Right cardiac atrium (tissue), 5 donors: ENCODE measurements around the gene SMTN. TPM values are rescaled to one million over a fixed set of nuclear protein-coding genes. Genes with fewer than 3 reads are reported as not detected.
A peak's percentile ranks its signal among the peaks of the same experiment; 100 is the strongest.

ENCODE experiments used
- ATAC-seq, 2 donors: fragments of 200-7000 bp; cut with Tn5 transposase; one replicate each; pipeline versions ENCODE4 v1.8.0 to v1.9.1; 2020; ENCODE audit warnings: moderate library complexity in 2 of 2, mild to moderate bottlenecking in 1 of 2
- DNase-seq, 3 donors: peaks; one replicate each; pipeline ENCODE4 v3.0.0-alpha.2; 2020
- H3K27ac ChIP-seq: one replicate; pipeline ENCODE4 v1.5.1; 2013; ENCODE audit warnings: mild to moderate bottlenecking, low read length, control low read depth, moderate library complexity
- H3K27me3 ChIP-seq: one replicate; pipeline ENCODE4 v1.6.1; 2013; ENCODE audit not compliant: control insufficient read depth, insufficient read depth
- H3K4me1 ChIP-seq: one replicate; pipeline ENCODE4 v1.6.1; 2013; ENCODE audit warnings: low read length; ENCODE audit not compliant: control insufficient read depth, insufficient read depth
- H3K4me3 ChIP-seq: one replicate; pipeline ENCODE4 v1.5.1; 2013; ENCODE audit warnings: low read length, control low read depth
- H3K9me3 ChIP-seq: one replicate; pipeline ENCODE4 v1.6.1; 2013; ENCODE audit warnings: low read length; ENCODE audit not compliant: control insufficient read depth
- WGBS: extraction: QIAGEN DNeasy Blood & Tissue Kit; methylation state at CpG from one replicate; pipeline ENCODE4 v1.1.7; 2013; 5-methylcytosine and 5-hydroxymethylcytosine counted together
- intact Hi-C, 4 donors: fragments of 100-400 bp; cut with DNase I; formaldehyde crosslinking; loops; one replicate each; pipeline versions ENCODE4 v1.11.0 to v1.14.0; 2022 to 2023
- polyA plus RNA-seq: library from polyadenylated mRNA; stranded (reverse); fragments of 200-250 nt; gene quantifications from one replicate; pipeline ENCODE4 v1.2.3, GENCODE V29; 2013
- total RNA-seq, 4 donors: library from RNA; stranded (reverse); fragmentation: NEBNext Ultra II Directional; extraction: Animal tissue kit (Norgen Biotek cat#: 25700); gene quantifications; one replicate each; pipeline ENCODE4 v1.2.1, GENCODE V29; 2021
- donor health status: healthy with polysubstance abuse.
- donor health status: DM: no; HTN: yes; CAD: no.
- donor health status: DM: no; HTN: no; CAD: no.
- donor health status: DM: no; HTN: yes; CAD: no; lungs with severe emphysema.
- donor health status: DM: yes; HTN: yes; CAD: no.

Gene SMTN
- total and polyA plus RNA-seq, 5 donors = 156 to 233 (median 211) TPM

DNA sequence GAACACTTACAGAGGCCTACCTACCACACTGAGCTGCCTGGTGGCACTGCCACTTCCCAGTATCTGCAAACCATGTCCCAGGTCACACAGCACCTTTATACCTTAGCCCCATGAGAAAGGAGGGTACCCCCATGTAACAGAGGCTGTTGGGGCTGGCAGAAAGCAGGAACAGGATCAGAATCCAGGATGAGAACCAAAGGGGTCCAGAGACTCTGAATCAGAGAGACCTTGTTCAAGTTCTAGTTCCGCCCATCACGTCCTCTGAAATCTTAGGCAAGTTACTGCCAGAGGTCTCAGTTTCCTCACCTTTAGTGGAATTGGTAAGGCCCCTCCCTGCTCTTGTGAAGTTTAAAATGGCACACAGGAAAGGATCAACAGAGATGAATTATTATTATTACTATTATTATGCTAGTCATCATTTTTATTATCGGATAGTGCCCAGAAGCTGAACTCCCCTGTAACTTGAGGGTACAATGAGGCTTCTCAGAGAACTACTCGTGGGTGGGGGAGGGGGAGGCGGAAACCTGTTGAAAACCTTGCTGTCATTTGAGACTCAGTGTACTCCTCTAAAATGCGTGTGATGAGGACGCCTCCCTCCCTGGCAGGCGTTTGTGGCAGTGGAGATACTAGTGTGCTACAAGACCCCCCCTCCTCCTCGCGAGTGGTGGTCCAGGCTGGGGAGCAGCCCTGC lies 17.0 kb downstream of the SMTN start:
- H3K27ac ChIP-seq = no peak overlapping the region
- no peak for ATAC-seq
- no peaks in the 10 kb centered on the region for H3K4me1 ChIP-seq
- H3K9me3 ChIP-seq = no peaks in the 10 kb centered on the region
- WGBS = 82% methylated on average over 10 of the region's 10 CpGs
- no peak overlapping the region for H3K4me3 ChIP-seq
- no peaks in the 10 kb centered on the region for H3K27me3 ChIP-seq
- peak in 2 of 3 donors; percentile 26 to 53 for DNase-seq
- intact Hi-C loops = no loop called here

DNA sequence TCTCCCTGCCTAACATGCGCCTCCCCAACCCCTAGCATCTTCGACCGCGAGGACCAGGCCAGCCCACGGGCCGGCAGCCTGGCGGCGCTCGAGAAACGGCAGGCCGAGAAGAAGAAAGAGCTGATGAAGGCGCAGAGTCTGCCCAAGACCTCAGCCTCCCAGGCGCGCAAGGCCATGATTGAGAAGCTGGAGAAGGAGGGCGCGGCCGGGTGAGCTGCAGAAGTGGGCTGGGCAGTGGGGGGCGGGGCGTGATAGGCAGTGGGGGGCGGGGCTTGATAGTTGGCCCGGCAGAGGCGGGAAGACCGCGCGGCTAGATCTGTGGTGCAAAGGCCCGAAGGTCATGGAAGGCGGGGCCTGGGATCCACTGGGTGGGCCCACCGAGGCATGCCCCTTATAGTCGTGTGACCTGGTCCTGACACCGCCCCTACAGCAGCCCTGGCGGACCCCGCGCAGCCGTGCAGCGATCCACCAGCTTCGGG lies 17.6 kb downstream of the SMTN start:
- Histone ChIP-seq H3K27me3 (no peaks in the 10 kb centered on the region), H3K9me3 (no peaks in the 10 kb centered on the region), H3K4me1 (no peaks in the 10 kb centered on the region), H3K4me3 (no peak overlapping the region), H3K27ac (peak overlapping the region; percentile 13)
- intact Hi-C loops = no loop called here
- ATAC-seq (peak; percentile 6 to 22), DNase-seq (peak; percentile 64 to 85 (median 82))
- WGBS = 59% methylated on average over 36 of the region's 36 CpGs

DNA sequence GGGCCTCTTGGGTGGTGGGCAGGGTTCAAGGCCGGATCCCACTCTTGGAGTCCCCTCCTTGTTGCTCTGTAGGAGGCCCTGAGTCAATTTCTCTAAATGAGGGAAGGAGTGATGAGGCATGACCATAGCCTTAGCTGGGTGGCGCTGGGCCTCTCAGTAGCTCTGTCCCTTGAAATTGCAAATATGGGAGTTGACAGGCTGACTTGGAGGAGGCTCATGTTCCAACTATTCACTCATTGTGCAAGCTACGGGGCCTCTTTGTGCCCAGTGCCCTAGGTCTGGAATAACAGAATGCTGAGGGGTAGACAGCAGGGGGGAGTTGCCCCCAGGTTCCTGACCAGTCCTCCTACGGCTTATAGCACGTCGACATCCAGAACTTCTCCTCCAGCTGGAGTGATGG lies 18.3 kb downstream of the SMTN start:
- Histone ChIP-seq H3K4me1 (no peaks in the 10 kb centered on the region), H3K9me3 (no peaks in the 10 kb centered on the region), H3K27me3 (no peaks in the 10 kb centered on the region), H3K27ac (no peak overlapping the region), H3K4me3 (no peak overlapping the region)
- WGBS = 88% methylated on average over 6 of the region's 6 CpGs
- peak in 1 of 3 donors; percentile 20 for DNase-seq
- intact Hi-C loops = no loop called here
- ATAC-seq = no peak

DNA sequence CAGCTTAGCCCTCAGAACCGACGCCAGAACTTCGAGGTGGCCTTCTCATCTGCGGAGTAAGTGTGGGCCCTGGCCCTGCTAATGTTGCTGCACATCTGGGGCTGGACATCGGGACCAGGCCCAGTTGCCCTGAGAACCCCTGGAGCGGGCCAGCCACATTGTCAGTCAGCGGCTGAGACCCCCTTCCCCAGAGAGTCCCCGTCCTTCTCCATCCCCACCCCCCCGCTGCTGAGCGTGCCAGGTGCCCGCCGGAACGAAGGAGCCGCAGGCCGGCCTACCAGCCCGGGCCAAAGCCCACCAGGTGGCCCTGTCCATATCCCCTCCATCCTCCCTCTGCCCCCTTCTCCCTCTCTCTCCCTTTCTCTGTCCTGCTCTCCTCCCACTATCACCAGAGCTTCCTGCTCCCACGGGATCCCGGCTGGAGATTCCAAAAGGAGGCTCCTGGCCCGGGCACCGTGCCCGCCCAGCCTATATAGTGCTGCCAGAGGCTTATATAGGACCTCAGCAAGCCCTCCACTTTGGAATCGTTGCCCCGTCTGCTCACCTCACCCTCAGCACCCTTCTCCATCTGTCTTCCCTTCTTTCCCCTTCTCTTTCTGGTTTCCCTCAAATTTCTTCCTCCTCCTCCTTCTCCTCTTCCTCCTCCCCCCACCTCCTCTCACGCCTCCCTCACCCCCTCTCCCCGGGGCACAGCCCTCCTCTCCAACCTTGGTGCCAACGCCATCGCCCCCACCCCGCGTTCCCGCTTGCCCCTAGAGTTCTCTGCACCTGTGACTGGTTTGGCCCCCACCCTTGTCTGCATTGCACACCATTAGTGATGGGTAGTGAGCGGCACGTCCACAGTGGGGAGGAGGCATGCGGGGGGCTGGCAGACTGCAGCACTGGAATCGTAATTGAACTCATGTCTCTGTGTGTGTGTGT lies 19.0 kb downstream of the SMTN start:
- H3K4me1 ChIP-seq = no peaks in the 10 kb centered on the region
- H3K4me3 ChIP-seq = no peak overlapping the region
- H3K27ac ChIP-seq = no peak overlapping the region
- no peak for ATAC-seq
- H3K27me3 ChIP-seq = no peaks in the 10 kb centered on the region
- peak in 1 of 3 donors; percentile 63 for DNase-seq
- 92% methylated on average over 34 of the region's 34 CpGs for WGBS
- H3K9me3 ChIP-seq = no peaks in the 10 kb centered on the region
- intact Hi-C loops = no loop called here

DNA sequence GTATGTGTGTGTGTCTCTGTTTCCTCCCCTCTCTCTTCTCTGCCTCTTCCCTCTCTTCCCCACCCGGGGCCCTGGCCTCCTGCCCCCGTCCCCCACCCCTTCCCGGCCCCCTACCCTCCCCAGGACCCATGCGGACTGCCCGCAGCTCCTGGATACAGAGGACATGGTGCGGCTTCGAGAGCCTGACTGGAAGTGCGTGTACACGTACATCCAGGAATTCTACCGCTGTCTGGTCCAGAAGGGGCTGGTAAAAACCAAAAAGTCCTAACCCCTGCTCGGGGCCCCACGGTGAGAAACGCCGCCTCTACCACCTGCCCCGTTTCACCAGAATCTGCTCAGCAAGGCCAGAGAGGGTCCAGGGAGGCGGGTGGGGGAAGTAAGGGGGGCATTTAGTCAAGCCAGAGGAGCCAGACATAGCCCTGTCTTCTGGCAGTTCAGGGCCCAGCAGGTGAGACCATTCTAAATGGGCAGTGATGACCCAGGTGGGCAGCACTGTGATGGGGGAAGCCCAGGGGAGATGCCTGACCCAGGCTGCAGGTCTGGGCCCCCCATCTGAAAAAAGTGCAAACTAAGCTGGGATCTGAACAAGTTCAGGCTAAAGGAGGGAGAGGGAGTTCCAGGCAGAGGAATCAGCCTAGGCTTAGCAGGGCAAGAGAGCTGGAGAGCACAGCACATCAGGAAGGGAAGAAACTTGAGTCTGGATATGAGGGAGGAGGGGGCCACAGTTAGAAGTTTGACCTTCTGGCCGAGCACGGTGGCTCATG lies 19.8 kb downstream of the SMTN start:
- Histone ChIP-seq H3K4me3 (no peak overlapping the region), H3K27me3 (no peaks in the 10 kb centered on the region), H3K9me3 (no peaks in the 10 kb centered on the region), H3K4me1 (no peaks in the 10 kb centered on the region), H3K27ac (no peak overlapping the region)
- no peak for ATAC-seq
- intact Hi-C loops = no loop called here
- 94% methylated on average over 18 of the region's 18 CpGs for WGBS
- DNase-seq = peak in 1 of 3 donors; percentile 52

DNA sequence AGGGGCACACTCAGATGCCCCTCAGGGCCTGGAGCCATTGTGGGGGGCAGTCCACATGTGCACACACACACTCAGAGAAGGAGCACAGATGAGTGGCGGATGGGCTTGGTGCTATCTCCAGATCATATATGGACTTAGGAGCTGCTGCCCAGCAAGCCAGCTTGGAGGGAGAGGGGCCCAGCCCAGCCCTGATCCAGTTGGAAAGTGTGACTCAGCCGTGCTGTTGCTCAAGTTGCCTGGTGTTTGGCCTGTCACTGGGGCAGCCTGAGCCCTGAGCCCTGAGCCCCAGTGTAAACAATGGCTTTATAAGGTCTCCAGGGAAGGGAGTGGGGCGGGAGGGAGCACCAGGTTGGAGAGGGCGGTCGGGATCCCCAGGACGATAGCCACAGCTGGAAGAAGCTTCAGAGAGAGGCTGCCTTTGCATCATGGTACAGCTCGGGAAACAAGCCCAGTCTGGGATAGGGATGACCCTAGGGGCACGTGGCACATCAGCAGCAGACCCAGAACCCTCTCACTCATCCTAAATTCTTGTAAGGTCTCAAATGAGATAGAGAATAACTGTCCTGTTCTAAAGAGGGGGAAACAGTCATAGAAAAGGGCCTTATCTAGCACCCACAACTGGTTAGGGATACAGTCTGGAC lies 21.4 kb downstream of the SMTN start:
- ATAC-seq (peak; percentile 54 to 62), DNase-seq (peak; percentile 86 to 88 (median 88))
- 57% methylated on average over 8 of the region's 8 CpGs for WGBS
- H3K9me3 ChIP-seq = no peaks in the 10 kb centered on the region
- H3K27me3 ChIP-seq = no peaks in the 10 kb centered on the region
- peak overlapping the region; percentile 84 for H3K27ac ChIP-seq
- no peak overlapping the region for H3K4me3 ChIP-seq
- intact Hi-C loops = no loop called here
- peaks cover 3% of the 10 kb centered on the region for H3K4me1 ChIP-seq

DNA sequence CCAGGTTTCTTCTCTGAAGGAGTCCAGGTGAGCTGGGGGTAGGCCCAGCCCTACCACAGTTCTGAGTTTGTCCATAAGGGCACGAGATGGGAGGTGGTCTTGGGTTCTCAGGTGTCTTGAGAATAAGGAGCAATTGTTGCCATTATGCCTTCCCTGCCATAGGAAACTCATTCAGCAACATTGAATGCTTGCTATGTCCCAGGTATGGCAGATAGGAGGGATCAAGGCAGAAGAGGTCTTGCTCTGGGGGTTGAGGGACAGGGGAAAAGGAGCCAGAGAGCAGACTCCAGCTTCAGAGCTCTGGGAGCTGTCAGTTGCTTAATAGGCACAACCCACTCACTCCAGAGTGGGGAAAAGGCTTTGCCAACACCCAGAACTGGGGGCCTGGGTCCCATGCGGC lies 22.0 kb downstream of the SMTN start:
- 88% methylated on average over 2 of the region's 2 CpGs for WGBS
- H3K4me1 ChIP-seq = peaks cover 3% of the 10 kb centered on the region

DNA sequence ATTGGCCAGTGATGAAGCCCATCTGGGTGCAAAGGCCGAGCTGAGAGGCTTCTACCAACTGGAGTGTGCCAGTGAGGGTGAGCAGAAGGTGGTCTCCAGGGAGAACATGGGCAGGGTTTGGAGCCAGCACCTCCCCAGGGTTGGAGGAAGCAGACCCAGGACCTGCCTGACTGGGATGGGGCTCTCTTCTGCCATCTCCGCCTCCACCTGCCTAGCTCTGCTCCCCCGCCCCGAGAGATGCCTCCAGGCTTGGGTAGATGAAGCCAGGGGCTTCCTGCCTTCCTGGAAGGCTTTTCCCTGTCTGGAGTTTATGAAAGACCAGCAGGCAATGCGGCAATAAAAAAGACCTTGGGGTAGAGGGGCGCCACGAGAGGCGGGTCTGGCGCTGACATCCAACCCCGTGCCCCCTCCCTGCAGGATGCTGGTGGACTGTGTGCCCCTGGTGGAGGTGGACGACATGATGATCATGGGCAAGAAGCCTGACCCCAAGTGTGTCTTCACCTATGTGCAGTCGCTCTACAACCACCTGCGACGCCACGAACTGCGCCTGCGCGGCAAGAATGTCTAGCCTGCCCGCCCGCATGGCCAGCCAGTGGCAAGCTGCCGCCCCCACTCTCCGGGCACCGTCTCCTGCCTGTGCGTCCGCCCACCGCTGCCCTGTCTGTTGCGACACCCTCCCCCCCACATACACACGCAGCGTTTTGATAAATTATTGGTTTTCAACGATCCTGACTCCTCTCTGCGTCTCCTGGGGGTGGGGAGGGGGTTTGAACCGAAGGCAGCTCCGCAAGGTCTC lies 23.0 kb downstream of the SMTN start:
- WGBS = 68% methylated on average over 33 of the region's 33 CpGs
- H3K27me3 ChIP-seq = no peaks in the 10 kb centered on the region
- H3K27ac ChIP-seq = no peak overlapping the region
- ATAC-seq = no peak
- DNase-seq = peak in 2 of 3 donors; percentile 76 to 79
- no peak overlapping the region for H3K4me3 ChIP-seq
- H3K9me3 ChIP-seq = no peaks in the 10 kb centered on the region
- intact Hi-C loops = no loop called here
- H3K4me1 ChIP-seq = peaks cover 3% of the 10 kb centered on the region

More for the DNA sequence above, 22.0 kb downstream of the SMTN start:
- Histone ChIP-seq H3K4me3 (no peak overlapping the region), H3K27ac (peak overlapping the region; percentile 19), H3K27me3 (no peaks in the 10 kb centered on the region), H3K9me3 (no peaks in the 10 kb centered on the region)
- DNase-seq (peak in 1 of 3 donors; percentile 5), ATAC-seq (no peak)
- intact Hi-C loops = no loop called here

DNA sequence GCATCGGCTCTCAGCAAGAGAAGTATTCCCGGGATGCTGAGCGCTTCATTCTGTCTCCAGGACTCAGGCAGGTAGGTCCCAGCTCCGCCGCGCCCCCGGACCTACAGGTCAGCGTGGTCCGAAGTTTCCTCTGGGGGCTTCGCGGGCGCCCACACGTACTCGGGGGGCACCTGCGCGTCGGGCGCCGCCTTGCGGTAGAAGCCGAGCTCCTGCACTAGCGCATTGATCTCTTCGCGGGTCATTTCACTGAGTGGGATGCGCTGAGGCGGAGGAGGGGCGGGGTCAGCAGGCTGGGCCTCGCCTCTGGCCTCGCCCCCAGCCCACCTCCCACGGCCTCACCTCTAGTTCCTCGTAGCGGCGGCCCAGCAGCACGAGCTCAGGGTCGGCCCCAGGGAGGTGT lies 23.8 kb downstream of the SMTN start:
- Histone ChIP-seq H3K9me3 (no peaks in the 10 kb centered on the region), H3K27me3 (no peaks in the 10 kb centered on the region), H3K27ac (no peak overlapping the region), H3K4me1 (peaks cover 3% of the 10 kb centered on the region), H3K4me3 (no peak overlapping the region)
- DNase-seq (peak in 2 of 3 donors; percentile 68 to 69), ATAC-seq (no peak)
- intact Hi-C loops = loop anchor here in 1 of 4 donors (5.0 kb wide), 1 partner anchor 42 kb away; no protein-coding TSS in a partner anchor
- 58% methylated on average over 35 of the region's 35 CpGs for whole genome bisulfite sequencing
